Activated CD4-positive, CD25-positive, alpha-beta regulatory T cell treated with anti-CD3 and anti-CD28 coated beads, Interleukin-2, amount 50 U/mL, for 72 hours (primary cell): Measurements from ENCODE around the gene ZFP36L1.

Experiments
- DNase-seq: peaks from one replicate; pipeline ENCODE4 v3.0.0; 2021

Gene ZFP36L1

GRCh38 chr14:68815298-68816182 lies 22.7 kb upstream of the ZFP36L1 start:
- no peak for DNase-seq

DNA sequence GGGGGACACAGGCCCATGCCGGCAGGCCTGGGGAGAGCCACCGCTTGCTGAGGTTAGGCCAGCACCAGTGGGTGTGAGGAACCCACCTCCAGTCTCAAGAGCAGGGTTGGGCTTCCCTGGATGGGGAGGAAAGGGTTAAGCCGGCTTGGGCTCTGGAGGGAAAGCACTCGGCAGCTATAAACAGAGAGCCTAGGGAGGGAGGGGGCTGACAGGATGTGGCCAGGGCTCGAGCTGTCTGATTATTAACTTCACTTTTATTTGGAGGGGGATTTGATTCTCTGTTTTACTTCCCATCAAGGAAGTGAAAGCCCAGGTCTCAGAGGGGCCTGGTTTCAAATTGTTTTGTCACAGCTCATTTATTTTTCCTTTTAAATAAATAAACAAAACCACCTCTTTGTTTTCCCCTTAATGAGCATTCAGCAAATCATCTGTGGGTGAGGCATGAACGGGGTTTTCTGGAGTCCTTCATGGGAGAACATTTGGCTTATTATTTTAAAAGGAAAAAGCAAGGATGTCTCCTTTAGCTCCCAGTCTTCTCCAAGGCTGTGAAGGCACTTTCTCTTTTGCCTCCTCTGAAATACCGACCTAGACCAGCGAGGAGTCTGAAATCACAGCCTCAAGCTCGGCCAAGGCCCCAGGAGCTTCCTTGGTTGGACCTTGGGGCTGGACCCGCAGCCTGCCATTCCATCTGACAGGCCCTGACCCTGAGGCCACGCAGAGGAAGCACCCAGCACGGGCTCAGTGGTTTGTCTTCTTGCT lies 21.9 kb upstream of the ZFP36L1 start:
- DNase-seq = no peak

DNA sequence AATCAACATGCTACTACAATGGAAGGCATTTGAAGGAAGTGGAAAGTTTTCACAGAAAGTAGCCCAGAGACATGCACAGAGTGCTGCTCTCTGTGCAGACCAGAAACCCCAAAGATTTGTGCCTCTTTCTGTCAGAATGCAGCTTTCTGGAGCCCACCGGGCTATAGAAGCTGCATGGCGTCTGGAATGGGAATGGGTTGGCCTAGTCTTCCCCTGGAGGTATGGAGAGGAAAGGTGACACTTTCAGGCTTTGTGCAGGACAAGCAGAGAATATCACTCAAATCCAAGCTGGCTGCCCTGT lies 21.3 kb upstream of the ZFP36L1 start:
- DNase-seq = no peak

GRCh38 chr14:68813318-68813838 lies 20.5 kb upstream of the ZFP36L1 start:
- DNase-seq = no peak

GRCh38 chr14:68811171-68811570 lies 18.3 kb upstream of the ZFP36L1 start:
- no peak for DNase-seq

- no peak for DNase-seq
Observed at GRCh38 chr14:68810173-68811153, 17.6 kb upstream of the ZFP36L1 start.

DNA sequence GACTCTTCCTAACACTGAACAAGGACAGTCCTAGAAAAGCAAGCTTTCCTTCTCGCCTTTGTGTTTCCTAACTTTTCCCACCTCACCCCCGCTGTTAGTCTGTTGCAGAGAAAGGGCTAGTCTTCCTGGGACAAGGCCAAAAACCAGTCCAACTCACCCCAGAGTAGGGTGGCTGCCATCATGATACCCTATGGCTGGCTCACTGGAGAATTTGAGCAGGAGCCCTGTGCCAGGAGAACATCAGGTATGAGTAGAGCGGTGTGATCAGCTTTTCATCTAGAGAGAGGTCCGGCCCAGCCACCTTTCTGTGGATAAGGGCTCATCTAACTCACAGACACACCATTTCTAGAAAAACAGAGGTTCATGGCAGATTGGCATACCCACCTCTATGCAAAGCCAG lies 16.7 kb upstream of the ZFP36L1 start:
- DNase-seq = no peak

- no peak for DNase-seq
Observed at GRCh38 chr14:68808696-68809480, 16.0 kb upstream of the ZFP36L1 start.

DNA sequence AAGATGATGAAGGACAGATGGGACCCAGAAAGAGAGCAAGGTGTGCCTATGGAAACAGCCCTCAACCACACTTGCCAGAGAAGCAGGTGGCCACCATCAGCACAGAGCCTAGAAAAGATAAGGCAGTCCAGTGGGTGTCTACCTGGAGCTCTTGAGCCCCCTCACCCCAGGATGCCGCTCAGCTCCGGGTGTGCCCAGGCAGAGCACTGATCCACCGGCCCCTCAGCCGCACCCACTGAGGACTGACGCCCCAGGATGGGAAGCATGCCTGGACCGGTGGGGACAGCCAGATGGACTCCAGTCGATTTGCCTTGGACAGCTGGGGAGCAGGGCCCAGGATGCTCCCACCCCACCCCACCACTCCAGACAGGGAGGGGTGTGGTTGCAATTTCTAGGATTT lies 15.1 kb upstream of the ZFP36L1 start:
- no peak for DNase-seq

DNA sequence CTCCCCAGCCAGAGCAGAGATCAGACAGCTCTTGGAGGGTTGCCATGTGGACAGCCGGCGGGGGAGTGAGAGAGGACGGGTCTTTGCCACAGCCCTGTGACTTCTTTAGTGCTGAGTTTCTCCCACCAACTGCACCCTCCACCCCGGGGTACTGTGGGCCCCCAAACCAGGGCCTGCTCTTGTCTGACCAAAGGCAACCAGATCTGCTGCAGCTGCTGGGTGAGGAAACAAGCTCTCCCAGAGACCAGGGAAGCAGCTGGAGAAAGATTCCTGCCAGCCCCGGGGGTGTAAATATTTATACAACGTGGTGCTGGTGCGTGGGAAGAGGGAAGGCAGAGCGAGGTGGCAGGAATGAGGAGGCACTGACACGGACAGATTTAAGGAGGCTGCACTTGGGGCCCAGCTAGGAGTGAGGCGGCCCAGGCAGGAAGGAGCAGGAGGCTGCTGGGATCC lies 14.3 kb upstream of the ZFP36L1 start:
- DNase-seq = no peak

- DNase-seq = no peak
Observed at GRCh38 chr14:68806526-68807147, 13.8 kb upstream of the ZFP36L1 start.

DNA sequence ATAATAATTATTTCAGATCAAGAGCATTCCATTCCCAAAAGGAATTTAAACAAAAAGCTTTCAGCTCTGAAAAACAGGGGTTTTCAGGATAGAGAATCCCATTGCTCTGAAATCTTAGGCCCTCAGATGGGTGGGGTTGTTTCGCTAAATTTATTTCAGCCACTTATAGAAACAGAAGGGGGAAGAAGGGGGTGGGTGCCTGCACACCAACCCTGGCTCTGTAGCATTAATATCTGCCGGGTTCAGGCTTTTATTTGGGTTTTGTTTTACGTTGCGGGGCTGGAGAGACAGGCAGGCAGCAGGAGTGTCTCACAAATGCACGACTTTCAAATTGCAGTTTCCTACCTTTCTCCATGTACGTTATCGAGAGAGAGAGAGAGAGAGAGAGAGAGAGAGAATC lies 12.5 kb upstream of the ZFP36L1 start:
- no peak for DNase-seq

- DNase-seq = no peak
Observed at GRCh38 chr14:68801631-68802030, 8.8 kb upstream of the ZFP36L1 start.

DNA sequence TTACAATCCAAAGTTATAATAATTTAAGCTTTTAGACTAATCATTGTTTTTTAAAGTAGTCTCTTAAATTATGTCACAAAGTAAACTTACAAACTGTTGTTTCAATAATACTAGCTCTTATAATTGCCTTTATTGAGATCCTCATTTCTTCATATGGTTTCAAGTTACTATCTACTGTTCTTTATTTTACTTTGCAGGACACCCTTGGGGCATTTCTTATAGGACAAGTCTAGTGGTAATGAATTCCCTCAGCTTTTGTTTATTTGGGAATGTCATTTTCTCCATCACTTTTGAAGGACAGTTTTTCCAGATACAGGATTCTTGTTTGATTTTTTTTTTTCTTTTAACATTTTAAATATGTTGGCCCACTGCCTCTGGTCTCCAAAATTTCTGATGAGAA lies 8.1 kb upstream of the ZFP36L1 start:
- DNase-seq = no peak

DNA sequence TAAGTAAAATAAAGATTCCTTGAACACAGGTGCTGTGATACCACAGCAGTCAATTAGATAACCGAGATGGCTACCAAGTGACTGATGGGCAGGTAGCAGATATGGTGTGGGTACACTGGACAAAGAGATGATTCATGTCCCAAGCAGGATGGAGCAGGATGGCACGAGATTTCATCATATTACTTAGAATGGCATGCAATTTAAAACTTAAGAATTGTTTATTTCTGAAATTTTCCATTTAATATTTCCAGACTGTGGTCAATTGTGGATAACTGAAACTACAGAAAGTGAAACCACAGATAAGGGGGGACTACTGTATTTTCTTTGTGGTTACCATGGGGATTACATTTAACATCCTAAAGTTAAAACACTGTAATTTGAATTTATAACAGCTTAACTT lies 7.5 kb upstream of the ZFP36L1 start:
- no peak for DNase-seq

DNA sequence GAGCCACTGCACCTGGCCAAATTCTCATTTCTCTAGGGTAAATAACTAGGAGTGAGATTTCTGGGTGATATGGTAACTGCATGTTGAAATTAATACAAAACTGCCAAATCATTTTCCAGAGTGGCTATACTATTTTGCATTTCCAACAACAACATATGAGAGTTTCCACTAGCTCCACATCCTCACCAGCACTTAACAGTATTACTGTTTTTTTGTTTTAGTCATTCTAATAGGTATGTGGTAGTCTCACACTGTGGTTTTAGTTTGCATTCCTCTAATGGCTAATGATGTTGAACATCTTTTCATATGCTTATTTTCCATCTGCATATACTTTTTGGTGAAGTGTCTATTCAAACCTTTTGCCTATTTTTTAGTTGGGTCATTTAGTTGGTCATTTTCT lies 5.8 kb upstream of the ZFP36L1 start:
- DNase-seq = no peak

GRCh38 chr14:68797121-68797670 lies 4.3 kb upstream of the ZFP36L1 start:
- no peak for DNase-seq

DNA sequence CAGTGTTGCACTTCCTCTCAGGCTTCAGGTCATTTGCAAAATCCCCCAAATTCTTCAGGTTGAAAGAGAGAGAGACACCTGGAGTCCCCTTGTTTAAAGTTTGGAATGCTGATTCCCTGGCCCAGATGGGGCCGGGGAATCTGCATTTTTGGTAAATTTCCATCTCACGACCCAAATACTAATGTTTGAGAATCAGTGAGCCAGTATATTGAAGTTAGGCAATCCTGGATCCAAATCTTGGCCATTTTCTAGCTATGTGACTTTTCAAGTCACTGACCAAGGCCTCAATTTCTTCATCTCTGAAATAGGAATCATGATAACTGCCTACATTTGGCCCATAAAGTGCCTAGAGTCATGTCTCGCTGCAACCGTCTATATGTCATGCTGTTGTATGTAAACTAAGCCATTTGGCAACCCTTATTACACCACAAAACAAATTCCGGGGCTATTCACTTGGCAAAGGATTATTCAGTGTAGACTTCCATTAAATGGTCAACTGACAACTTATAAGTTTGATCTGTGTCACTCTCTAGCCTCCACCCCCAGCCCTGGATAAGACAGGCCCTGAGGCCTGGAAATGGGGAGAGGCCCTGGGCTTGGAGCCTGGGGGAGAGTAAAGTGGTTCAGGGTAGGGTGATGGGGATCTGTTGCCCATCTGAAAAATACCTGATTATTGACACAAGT lies 3.7 kb upstream of the ZFP36L1 start:
- no peak for DNase-seq

GRCh38 chr14:68795597-68796417 lies 2.9 kb upstream of the ZFP36L1 start:
- DNase-seq = peak; percentile 83
